Astrocyte of the spinal cord (primary cell): Measurements from ENCODE around the gene DIMT1.

ENCODE experiments used
- DNase-seq: peaks from one replicate; pipeline ENCODE4 v3.0.0; 2011; ENCODE audit warnings: low read depth, low spot score
- H3K4me3 ChIP-seq: 2 replicates; pipeline ENCODE4 v1.5.1; 2011; ENCODE audit warnings: low read depth, mild to moderate bottlenecking, low read length, moderate library complexity
- in situ Hi-C: cut with HindIII; loops from 2 replicates; pipeline ENCODE4 v1.10.0; 2017; ENCODE audit warnings: low sequenced_read_pairs
- TF ChIP-seq, protein P1 (sequence below): IDR thresholded peaks from 2 replicates; pipeline ENCODE4 v1.5.1; 2012; ENCODE audit warnings: low read depth, mild to moderate bottlenecking, low read length, inconsistent platforms

Gene DIMT1

DNA sequence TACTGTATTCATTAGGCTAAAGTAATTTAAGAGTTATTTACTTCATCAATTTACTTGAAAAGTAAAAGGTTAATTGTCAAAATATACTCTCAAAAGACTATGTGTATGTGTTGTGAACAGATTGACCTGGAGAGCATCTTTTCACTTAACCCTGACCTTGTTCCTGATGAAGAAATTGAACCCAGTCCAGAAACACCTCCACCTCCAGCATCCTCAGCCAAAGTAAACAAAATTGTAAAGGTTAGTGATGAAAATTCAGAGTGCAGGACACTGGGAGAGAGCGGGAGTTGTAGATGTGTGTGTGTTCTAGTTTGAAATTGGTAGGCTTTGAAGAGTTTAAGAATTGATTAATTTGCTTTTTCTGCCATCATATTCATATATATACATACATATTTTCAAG is 55.8 kb downstream of the DIMT1 start:
- no peak overlapping the region for H3K4me3 ChIP-seq
- TF ChIP-seq, protein P1, sequence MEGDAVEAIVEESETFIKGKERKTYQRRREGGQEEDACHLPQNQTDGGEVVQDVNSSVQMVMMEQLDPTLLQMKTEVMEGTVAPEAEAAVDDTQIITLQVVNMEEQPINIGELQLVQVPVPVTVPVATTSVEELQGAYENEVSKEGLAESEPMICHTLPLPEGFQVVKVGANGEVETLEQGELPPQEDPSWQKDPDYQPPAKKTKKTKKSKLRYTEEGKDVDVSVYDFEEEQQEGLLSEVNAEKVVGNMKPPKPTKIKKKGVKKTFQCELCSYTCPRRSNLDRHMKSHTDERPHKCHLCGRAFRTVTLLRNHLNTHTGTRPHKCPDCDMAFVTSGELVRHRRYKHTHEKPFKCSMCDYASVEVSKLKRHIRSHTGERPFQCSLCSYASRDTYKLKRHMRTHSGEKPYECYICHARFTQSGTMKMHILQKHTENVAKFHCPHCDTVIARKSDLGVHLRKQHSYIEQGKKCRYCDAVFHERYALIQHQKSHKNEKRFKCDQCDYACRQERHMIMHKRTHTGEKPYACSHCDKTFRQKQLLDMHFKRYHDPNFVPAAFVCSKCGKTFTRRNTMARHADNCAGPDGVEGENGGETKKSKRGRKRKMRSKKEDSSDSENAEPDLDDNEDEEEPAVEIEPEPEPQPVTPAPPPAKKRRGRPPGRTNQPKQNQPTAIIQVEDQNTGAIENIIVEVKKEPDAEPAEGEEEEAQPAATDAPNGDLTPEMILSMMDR = no peak
- DNase-seq = no peak
- in situ Hi-C loops = no loop called here

DNA sequence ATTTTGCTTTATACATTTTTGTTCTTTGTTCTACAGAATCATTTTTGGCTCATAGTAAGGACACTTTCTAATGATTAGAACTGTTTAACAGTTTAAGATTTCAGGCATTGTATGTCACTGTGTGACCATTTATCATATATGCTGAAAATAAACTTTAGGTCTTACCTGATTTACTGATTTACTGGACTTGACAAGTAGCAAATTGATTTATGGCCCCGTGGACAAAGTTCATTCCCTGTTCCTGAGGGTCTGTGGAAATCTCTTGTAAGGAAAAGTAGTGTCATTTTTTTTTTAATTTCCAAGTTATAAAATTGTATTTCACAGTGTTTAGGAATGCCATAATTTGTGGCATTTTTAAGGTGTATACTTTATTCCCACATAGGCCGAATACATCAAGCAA is 57.0 kb downstream of the DIMT1 start:
- no peak for DNase-seq
- in situ Hi-C loops = no loop called here
- H3K4me3 ChIP-seq = no peak overlapping the region
- TF ChIP-seq, protein P1 = no peak

DNA sequence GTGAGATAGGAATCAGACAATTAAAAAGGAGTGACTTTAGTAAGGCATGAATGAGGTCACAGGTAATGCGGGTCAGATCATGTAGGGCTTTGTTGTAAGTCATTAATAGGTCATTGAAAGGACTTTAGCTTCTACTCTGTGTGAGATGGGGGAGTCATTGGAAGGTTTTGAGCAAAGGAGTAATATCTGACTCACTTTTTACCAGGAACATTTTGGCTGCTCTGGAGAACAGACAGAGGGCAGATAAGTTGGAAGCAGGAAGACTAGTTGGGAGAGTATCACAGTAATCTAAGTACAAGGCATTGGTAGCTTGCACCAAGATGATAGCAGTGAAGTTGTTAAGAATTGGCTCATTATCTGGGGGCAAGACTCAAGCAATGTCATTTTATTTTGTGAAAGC is 60.3 kb downstream of the DIMT1 start:
- DNase-seq = no peak
- in situ Hi-C loops = no loop called here
- H3K4me3 ChIP-seq = no peak overlapping the region
- TF ChIP-seq, protein P1 = no peak

DNA sequence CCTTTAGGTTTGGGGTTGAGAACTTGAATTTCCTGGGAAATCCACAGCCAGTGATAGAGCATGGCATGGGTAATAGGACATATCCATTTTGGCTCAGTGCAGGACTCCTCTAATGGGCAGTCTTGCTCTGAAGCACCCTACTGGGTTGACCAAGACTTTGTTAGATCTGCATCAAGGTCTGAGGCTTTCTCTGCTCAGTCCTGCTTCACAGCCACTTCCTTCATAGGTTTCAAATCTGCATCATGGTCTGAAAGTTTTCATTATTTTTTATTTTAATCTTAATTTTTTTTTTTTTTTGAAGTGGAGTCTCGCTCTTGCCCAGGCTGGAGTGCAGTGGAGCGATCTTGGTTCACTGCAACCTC is 61.2 kb downstream of the DIMT1 start:
- TF ChIP-seq, protein P1 = no peak
- in situ Hi-C loops = no loop called here
- DNase-seq = no peak
- H3K4me3 ChIP-seq = no peak overlapping the region

DNA sequence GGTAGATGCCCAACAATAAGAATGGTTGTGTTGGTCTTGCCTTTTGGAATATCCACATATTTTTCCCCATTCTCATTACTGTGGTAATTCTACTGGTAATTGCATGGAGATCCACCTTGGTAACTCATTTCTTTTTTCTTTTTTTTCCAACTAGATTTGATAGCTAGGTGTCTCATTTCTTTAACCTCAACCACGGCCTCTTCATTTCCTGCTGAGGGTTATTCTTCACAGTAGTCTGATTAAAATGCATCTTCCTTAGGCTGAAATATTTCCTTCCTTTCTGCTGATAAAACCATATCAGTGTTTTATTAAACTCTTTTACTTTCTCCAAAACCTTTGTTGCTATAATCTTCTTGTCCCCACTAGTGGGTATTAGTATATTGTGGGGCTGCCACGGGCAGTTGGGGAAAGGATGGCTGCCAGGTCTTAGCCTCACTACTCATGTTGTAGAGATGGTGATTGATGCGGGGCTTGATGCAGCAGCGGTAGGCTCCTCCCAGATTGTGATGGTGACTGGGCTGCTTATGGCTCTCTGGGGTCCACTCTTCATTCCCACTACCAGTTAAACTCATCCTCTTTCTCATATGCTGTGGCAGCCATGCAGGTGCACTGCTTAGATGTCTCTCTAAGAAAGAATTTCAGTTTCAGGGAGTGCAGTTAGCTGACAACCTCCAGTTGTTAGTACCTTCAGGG is 61.8 kb downstream of the DIMT1 start:
- in situ Hi-C loops = no loop called here
- no peak for DNase-seq
- no peak overlapping the region for H3K4me3 ChIP-seq
- TF ChIP-seq, protein P1 = no peak

DNA sequence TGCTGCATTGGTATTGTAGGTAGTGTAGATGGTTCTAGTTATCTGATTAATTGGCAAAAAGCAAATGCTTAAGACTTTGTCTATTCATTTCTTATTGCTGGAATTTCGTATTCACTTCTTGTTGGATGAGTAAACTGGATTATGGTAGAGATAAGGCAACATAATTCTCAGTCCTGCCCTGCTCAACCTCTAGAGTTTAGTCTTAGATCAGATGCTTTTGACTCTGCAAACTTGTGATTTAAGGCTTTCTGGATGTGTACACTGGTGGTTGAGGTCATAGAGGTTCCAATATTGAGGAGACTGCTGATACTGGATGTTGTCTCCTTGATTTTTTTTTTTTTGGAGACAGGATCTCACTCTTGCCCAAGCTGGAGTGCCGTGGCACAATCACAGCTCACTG is 62.7 kb downstream of the DIMT1 start:
- no peak overlapping the region for H3K4me3 ChIP-seq
- no peak for DNase-seq
- TF ChIP-seq, protein P1 = no peak
- in situ Hi-C loops = no loop called here
